Measurements from ENCODE around the gene FHL1.

The FHL1 gene

DNA sequence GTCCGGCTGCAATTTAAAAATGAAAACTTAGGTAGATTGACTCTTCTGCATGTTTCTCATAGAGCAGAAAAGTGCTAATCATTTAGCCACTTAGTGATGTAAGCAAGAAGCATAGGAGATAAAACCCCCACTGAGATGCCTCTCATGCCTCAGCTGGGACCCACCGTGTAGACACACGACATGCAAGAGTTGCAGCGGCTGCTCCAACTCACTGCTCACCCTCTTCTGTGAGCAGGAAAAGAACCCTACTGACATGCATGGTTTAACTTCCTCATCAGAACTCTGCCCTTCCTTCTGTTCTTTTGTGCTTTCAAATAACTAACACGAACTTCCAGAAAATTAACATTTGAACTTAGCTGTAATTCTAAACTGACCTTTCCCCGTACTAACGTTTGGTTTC lies 62.9 kb downstream of the FHL1 start:
- ChIA-PET POLR2A (no interaction called here), CTCF (interaction anchor here (0.9 to 9.3 kb wide), 9 partner anchors 10 to 182 kb away, joined by 3 to 94 read pairs (median 9); no protein-coding TSS in a partner anchor)
- H3K4me3 ChIP-seq (ENCODE audit: low read depth, low read length): no peak overlapping the region
- no peak for DNase-seq (ENCODE audit: low read depth, low spot score)
- TF ChIP-seq, protein P1, sequence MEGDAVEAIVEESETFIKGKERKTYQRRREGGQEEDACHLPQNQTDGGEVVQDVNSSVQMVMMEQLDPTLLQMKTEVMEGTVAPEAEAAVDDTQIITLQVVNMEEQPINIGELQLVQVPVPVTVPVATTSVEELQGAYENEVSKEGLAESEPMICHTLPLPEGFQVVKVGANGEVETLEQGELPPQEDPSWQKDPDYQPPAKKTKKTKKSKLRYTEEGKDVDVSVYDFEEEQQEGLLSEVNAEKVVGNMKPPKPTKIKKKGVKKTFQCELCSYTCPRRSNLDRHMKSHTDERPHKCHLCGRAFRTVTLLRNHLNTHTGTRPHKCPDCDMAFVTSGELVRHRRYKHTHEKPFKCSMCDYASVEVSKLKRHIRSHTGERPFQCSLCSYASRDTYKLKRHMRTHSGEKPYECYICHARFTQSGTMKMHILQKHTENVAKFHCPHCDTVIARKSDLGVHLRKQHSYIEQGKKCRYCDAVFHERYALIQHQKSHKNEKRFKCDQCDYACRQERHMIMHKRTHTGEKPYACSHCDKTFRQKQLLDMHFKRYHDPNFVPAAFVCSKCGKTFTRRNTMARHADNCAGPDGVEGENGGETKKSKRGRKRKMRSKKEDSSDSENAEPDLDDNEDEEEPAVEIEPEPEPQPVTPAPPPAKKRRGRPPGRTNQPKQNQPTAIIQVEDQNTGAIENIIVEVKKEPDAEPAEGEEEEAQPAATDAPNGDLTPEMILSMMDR (IDR thresholded peaks at IDR 0.05; ENCODE audit: insufficient read depth, low read length, missing control alignments): no peak

DNA sequence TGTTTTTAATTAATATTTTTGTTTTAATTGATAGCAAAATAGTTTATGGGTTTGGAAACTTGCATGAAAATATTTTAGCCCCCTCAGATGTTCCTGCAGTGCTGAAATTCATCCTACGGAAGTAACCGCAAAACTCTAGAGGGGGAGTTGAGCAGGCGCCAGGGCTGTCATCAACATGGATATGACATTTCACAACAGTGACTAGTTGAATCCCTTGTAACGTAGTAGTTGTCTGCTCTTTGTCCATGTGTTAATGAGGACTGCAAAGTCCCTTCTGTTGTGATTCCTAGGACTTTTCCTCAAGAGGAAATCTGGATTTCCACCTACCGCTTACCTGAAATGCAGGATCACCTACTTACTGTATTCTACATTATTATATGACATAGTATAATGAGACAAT lies 63.5 kb downstream of the FHL1 start:
- POLR2A ChIA-PET: no interaction called here
- TF ChIP-seq, protein P1 (IDR thresholded peaks at IDR 0.05; ENCODE audit: insufficient read depth, low read length, missing control alignments): no peak
- no peak for DNase-seq (ENCODE audit: low read depth, low spot score)
- CTCF ChIA-PET: interaction anchor here (0.9 to 9.3 kb wide), 7 partner anchors 11 to 182 kb away, joined by 3 to 94 read pairs (median 19); no protein-coding TSS in a partner anchor
- no peak overlapping the region for H3K4me3 ChIP-seq (ENCODE audit: low read depth, low read length)

DNA sequence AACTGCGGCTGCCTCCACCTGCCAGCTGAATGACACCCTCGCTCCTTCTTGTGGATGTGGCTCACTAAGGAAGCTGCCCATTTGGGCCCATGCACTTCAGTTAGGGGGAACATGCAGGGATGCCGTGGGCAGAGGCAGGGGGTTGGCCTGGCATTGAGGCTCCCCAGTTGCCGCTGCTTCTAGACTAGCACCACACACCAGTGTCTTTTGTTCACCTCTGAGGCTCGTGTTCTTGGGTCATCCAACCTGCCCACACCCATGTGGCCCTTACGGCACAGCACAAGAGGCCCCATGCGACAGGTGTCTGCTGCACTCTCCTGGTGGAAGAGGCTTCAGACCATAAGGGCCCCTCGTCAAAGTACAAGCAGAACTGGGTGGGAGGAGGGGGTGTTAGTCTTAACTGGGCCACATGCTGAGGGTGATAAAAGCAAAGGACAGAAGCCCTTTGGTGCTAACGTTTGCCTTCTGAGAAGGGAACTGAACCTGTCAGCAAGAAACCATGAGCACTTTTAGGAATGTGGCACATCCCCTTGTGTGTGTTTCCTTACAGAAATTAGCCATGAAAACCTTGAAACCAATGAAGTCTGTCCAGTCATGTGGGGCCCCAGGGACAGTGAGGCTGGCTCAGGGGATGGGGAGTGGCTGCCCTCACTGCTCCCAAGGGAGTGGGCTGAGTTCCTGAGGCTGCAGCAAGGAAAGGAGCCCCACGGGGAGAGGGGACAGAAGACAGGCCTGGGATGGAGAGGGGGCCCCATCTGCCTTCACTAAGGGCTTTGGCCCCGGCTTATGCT lies 64.6 kb downstream of the FHL1 start:
- no peak overlapping the region for H3K4me3 ChIP-seq (ENCODE audit: low read depth, low read length)
- TF ChIP-seq, protein P1 (IDR thresholded peaks at IDR 0.05; ENCODE audit: insufficient read depth, low read length, missing control alignments): no peak
- ChIA-PET CTCF (interaction anchor here (3.4 to 9.3 kb wide), 3 partner anchors 42 to 183 kb away, joined by 19 to 94 read pairs (median 30); no protein-coding TSS in a partner anchor), POLR2A (no interaction called here)
- DNase-seq (ENCODE audit: low read depth, low spot score): no peak

DNA sequence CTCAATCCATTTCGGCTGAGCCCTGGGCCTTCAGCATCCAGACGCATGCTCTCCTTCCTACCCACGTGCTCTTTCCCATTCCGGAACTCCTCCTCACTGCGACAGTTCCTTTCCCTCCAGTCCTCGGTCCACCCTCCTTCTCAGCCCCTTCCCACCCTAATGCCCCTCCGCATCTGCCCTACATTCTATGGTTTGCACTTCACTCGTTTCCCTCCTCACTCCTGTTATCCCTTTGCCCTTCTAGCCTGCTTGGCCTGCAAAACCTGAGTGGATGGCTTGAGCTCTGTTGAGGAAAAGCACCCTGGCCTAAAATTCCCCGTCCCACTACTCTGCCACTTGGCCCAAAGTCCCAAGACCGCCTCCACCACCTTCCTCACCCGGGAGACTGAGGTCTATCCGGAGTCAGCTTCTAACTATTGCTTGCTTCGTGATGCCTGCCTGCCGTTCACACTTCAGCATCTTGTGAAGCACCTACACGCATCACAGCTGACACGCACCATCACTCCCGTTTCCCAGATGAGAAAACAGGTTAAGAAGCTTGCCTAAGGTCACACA lies 65.3 kb downstream of the FHL1 start:
- no peak overlapping the region for H3K4me3 ChIP-seq (ENCODE audit: low read depth, low read length)
- ChIA-PET POLR2A (no interaction called here), CTCF (interaction anchor here (9.3 kb wide), 1 partner anchor 184 kb away, joined by 94 read pairs; no protein-coding TSS in a partner anchor)
- no peak for DNase-seq (ENCODE audit: low read depth, low spot score)
- TF ChIP-seq, protein P1 (IDR thresholded peaks at IDR 0.05; ENCODE audit: insufficient read depth, low read length, missing control alignments): no peak

DNA sequence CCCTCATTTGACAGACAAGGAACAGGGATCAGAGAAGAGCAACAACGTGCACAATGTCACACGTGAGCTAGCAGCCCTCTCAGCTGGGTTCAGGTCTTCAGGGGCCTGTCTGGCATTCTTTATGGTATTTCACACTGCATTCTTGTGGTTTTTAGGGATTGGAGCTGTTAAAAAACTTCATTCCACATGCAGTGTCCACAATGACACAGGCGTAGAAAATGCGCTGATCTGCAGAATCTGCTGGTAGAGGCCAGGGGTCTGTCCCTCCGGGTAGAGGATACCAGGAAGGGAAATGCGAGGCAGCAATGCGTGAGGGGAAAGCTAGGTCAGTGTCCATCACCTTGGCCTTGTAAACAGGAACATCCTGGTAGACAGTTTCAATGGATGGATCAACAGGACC lies 67.2 kb downstream of the FHL1 start:
- CTCF ChIA-PET: interaction anchor here (1.8 kb wide), 2 partner anchors 52 to 54 kb away, joined by 7 read pairs; no protein-coding TSS in a partner anchor
- TF ChIP-seq, protein P1 (IDR thresholded peaks at IDR 0.05; ENCODE audit: insufficient read depth, low read length, missing control alignments): no peak
- no peak for DNase-seq (ENCODE audit: low read depth, low spot score)
- POLR2A ChIA-PET: interaction anchor here (0.8 to 1.6 kb wide), 4 partner anchors 17 to 185 kb away, joined by 3 to 5 read pairs (median 4); partner anchors contain the start of gene MAP7D3
- no peak overlapping the region for H3K4me3 ChIP-seq (ENCODE audit: low read depth, low read length)

DNA sequence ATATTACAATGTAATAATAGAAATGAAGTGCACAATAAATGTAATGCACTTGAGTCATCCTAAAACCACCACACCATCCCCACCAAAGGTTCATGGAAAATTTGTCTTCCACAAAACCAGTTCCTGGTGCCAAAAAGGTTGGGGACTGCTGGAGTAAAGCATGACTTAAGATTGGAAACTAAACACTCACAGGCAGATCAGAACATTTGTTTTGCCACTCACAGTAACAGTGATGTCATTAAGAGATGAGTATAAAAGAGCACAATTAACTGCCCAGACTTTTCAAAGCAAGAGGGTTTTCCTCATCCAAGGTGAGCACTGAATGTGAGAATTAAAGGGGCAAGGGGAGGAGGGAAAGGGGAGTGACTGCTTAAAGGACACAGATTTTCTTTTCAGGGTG lies 68.2 kb downstream of the FHL1 start:
- DNase-seq (ENCODE audit: low read depth, low spot score): no peak
- TF ChIP-seq, protein P1 (IDR thresholded peaks at IDR 0.05; ENCODE audit: insufficient read depth, low read length, missing control alignments): no peak
- ChIA-PET POLR2A (interaction anchor here (1.0 to 1.6 kb wide), 2 partner anchors 20 to 46 kb away, joined by 3 to 4 read pairs; no protein-coding TSS in a partner anchor), CTCF (interaction anchor here (0.9 to 1.8 kb wide), 2 partner anchors 30 to 53 kb away, joined by 3 to 7 read pairs; no protein-coding TSS in a partner anchor)
- H3K4me3 ChIP-seq (ENCODE audit: low read depth, low read length): no peak overlapping the region

Measured in AG04449 (cell line).